HG02870 (cell line): ENCODE measurements around the gene SUSD1.
A peak's percentile ranks its signal among the peaks of the same experiment; 100 is the strongest.
"Not testable (repeated sequence)": the region's sequence is repeated elsewhere in the genome, so short reads cannot be mapped to it uniquely, and the experiment has no call there.

Experiments
- ATAC-seq: cut with Tn5 transposase; IDR thresholded peaks from one replicate; pipeline ENCODE4 v1.9.1; 2021; ENCODE audit warnings: mild to moderate bottlenecking, moderate library complexity; ENCODE audit not compliant: unreplicated experiment

Gene SUSD1

DNA sequence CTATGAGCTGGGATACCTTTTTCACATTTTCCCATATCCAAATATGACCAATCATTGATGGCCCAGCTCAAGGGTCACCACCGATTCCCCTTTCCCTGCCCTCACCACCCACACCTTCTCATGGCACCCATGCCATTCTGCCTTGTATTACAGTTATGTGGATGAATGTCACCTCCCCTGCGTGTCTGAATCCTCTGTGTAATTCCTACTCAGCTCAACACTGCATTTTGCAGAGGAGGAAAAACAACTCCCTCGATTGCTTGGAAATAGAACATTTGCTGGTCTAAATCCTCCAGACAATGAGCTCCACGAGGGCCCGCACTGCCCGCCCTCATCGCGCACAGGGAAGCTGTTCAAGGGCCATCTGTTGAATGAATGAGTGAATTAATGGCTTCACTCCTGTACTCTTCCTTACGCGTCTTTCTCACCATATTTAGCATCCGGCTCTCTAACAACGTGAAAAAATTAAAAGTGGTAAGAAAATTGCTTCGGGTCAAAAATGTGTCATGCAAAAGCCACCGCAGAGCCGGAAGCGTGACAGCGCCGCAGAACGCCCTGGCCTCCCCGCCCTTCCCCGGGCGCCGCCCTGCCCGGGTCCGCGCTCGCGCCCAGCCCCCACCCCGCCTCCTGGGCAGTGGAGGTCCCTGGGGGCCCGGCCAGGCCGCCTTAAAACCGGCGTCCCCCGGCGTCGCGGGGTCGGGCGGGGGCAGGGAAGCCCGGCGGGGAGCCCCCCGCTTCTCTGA, 704 bp downstream of the SUSD1 start:
- ATAC-seq = peak; percentile 80

DNA sequence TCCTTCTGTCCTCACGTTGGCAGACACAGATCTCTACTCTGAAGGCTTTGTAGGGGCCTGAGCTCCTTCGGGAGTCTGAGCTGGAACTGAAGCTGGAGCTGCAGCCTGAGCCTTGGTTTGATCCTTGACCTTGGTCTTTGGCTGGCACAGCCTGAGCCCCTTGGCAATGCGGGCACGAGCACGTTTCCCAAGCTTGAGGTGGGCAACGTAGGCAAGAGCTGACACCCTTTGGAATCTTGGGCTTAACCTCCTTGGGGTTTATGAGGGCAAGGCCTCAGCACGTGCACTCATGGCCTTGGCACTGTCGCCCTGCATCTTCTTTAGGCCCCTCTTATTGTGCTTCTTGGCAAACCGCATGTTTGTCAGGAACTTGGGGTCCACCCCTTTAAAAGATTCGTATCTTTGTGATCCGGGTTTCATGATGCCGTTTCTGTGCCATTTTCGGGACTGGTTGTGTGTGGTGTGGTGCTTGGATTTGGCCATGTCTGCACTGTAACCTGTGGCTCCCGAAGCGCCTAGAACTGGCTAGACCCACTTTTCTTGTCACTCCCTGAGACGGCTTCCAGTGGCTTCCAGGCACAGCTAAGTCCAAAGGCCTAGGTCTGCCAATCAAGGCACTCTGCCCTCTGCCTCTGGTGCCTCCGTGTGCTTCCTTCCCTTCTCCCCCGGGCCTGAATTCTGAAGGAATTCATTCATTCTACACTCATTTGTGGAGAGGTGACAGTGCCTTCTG, 1.4 kb downstream of the SUSD1 start:
- no peak for ATAC-seq

DNA sequence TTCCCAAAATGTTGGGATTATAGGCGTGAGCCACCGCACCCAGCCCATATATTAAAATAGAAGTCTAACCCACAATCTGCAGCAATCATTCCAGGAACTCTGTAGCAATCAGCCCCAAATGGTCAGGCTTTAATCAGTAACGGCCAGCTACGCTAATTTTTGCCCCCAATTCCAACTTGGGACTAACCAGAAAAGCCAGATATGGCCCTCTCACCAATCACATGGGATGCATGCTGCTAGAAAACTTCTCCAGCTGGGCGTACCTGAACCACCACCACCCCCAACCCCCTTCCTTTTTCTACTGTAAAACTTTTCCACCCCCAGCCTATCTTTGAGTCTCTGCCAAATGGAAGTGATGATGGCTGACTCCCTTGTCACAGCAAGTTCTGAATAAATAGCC, 4.1 kb downstream of the SUSD1 start:
- ATAC-seq = no peak

DNA sequence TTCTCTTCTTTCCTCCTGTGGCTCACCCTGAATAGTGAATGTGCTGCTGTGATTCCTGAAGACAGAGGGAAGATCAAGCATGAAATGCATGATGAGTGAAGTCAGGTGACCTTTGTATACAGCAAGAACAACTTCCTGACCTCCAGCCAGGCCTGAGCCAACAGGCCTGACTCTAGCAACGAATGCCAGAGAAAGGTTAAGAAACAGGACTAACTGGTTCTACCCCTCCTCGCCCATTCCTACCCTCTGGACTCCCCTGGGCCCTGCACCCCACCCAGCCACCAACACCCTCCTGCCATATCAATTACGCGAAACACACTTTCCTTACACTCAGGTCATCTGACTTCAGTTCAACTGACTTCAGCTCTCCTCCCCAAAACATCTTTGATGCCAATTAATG, 4.9 kb downstream of the SUSD1 start:
- ATAC-seq = no peak

DNA sequence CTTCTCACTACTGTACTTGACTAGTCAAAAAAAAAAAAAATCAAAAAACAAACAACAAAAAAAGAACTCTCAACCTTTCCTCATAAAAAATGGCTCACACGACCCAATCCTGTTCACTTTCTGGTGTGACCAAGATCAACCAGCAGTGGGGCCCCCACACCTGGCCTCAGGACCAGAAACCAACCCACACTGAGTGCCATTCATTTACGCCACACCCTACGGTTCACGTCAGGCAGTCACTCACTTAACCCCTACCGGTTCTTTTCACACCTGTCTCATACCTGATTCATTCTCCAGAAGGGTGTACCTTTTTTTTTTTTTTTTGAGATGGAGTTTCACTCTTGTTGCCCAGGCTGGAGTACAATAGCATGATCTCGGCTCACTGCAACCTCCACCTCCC, 5.7 kb downstream of the SUSD1 start:
- no peak for ATAC-seq

DNA sequence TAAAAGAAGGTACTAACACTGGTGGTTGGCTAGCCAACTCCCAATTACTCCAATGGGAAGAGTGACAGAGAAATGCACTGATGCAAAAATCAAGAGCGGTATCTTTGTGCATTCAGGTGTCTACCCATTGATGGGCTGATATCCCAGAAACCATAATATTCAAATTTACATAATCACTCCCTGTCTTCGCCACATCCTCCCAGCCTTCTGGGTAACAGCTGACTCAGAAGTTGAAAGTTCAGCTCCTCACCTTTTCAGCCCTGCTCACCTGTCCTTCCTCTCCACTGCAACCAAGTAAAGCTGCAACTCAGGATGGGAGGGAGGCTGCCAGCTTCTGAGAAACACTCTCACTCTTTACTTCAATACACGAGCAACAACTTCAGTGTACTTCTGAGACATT, 6.9 kb downstream of the SUSD1 start:
- no peak for ATAC-seq

DNA sequence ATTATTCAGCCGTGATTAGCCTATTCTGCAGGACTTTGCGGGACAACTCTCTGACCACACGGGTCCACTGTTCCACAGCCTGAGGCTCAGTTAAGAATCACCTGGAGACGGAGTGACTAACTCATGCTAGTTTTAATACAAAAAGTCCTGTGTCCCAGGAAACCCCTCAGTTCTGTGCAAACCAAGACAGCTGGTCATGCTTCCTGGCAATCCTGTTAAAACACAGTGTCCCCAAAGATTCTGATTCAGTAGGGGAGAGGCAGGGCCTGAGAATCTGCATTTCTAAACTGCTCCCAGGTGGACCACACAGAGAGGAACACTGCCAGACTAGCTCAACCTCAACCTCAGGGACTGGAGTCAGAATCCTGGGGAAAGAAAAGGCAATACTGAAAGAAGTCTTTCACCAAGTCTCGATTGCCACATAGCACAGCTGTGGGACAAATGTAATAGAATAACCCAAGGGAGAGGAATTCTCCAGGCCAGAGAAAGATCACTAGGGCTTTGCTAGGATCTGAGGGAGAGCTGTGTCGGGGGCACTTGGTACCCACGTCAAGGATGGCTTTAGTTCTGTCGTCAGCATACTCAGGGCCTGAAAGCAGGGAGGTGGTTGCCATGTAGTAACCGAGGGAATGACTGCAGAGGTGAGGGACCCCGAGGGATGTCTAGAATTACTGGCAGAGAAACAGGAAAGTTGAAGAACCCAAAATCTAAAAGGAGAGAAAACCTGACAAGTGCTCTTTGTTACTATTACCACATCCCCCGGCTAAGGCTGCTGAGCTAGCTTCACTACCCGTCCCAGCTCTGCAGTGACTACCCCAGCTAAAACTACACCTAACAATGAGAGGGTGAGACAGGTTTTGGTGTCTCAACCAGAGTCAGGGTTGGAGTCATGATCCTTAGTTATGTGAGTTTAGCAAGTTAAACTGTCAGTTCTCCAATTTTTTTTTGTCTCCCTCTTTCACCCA, 8.6 kb downstream of the SUSD1 start:
- no peak for ATAC-seq

DNA sequence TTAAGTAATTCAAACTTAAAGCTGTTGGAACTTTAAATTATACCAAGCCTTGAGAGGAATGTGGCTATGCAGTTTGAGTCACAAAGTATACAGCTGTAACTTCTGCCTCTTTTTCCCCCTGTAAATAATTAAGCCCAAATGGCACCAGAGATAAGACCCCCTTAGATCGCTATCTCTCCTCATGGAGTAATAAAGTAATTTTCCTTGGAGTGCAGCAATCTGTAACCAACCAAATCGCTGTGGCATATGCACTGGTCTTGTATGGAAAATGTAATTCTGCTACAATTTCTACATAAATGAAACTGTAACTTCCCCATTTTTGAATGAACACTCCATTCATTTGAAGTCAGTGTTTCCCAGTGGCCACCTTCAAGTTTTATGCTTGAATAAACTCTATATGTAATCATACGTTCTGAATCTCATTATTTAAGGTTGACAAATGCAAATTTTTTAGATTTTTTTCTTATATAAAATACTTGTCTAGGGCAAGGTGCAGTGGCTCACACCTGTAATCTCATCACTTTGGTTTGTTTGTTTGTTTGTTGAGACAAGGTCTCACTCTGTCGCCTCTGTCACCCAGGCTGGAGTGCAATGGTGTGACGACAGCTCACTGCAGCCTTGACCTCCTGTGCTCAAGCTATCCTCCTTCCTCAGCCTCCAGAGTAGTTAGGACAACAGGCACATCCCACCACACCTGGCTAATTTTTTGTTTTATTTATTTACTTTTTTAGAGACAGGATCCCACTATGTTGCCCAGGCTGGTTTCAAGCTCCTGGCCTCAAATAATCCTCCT, 12.3 kb downstream of the SUSD1 start:
- ATAC-seq = no peak

DNA sequence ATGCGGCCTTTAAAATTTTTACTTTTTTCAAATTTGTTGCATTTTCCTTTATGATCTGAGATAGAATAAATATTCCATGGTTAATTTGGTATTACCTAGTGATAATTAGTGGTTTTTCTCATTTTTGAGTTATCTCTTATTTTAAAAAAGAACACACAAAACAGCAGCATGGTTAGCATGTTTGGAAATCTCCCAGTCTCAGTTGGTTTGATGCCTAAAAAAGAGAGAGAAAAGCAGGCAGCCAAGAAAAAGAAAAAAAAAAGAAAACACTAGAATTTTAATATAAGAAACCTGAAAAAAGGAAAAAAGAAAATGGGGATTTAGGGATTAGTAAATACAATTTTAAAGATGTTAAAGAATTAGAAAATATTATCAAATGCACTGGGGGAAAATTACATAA, 15.3 kb downstream of the SUSD1 start:
- ATAC-seq = no peak

DNA sequence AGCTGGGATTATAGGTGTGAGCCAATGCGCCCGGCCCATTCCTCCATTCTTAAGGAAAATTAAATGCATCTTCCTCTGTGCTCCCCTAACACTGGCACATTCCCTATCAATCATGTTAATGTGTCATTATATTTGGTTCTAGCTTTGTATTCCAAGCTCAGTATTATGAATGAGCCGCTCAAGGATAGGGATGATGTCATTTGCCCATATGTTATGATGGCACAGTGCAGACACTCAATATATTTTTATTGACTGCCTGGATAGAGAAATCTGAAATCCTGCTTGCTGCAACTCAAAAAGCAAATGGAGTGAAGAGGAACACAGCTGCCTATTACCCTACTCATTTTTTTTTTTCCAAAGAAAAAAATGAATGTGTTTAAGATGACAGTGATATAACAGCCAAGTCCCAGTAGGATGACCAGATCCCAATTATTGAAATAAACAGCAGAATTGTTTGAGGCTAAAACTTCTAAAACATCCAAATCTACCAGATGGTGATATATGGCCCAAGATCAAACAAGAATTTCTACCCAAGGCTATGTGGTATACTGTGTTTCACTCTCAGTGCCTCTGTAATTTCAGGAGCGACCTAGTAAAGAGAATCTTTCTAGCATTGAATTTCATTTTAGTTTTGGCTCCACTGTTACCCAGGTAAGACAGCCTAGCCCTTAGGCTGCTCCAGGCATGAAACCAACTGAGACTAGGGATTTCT, 16.3 kb downstream of the SUSD1 start:
- ATAC-seq = no peak

DNA sequence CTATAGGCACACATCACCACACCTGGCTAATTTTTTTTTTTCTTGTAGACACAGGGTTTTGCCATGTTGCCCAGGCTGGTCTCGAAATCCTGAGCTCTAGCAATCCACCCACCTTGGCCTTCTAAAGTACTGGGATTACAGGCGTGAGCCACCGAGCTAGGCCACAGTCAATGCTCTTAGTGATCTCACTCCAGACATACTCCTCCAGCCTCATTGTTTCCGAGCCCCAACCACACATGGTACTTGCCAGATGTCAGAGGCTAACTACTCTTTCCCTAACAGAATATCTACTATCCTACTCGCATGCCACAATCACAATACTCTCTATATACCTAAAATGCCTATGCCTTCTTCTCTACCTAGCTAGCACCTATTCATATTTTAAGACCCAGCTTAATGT, 17.1 kb downstream of the SUSD1 start:
- no peak for ATAC-seq

DNA sequence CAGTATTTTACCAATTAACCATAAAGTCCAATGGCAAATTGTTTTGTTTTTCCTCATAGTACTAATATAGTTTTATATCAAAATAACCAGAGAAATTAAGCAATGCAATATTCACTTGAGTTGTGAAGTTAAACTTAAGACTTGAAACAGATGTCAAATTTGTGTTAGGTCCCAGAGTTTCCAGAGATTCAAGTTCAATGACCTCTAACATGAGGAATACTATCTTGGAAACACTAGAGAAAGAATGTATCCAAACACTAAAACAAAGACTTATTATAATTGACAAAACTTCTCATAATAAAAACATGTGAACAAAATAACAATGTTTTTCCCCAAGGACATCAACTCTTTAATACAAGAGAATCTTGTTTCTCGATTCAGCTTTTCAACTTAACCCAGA, 18.0 kb downstream of the SUSD1 start:
- ATAC-seq = no peak

DNA sequence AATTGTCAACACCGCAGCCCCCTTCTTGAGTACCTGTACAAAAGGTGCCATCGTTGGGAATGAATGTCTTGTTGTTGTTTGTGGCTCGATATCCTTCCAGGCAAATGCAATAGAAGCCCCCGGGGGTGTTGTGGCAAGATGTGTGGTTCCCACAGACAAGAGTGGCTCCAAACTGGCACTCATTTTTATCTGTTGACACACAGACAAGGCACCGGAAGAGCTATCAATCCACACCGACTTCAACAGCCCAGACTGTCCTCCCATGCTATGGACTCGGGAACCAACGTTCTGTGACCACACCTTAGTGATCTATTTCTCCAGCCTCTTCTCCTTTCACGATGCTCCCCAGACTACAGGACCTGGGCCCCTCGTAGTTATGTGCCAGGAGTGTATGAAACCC, 25.9 kb downstream of the SUSD1 start:
- no peak for ATAC-seq

DNA sequence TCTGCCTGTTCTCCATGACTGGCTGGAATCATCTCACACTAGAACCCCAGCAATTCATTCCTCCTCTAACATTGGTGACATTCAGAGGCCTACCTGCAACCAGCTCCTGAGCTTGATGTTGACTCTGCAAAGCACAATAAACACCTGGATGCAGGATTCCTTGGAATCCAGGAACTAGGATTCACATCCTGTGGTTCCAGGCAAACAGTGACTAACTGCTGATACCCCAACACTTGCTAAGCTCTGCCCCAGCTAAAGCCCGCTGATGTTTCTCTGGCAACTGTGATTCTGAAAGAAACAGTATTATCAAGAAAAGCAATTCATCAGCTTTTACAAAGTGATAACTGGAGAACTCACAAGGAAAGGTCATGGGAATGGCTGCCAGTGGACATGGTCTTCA, 29.2 kb downstream of the SUSD1 start:
- ATAC-seq = no peak

DNA sequence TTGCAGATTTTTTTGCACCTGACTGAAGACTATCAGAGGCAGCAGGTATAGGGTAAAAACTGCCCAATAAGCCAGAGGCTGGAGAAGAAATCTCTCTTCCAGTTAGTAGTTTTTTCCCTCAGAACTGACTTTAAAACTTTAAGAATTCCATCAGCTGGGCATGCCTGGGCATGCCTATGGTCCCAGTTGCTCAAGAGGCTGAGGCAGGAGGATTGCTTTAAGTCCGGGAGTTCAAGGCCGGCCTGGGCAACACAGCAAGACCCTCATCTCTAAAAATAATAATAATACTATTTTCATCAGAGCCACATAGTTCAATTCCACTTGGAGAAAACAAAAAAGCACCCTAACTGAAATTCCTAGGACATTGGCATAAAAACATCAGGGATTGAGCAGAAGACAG, 30.3 kb downstream of the SUSD1 start:
- no peak for ATAC-seq

DNA sequence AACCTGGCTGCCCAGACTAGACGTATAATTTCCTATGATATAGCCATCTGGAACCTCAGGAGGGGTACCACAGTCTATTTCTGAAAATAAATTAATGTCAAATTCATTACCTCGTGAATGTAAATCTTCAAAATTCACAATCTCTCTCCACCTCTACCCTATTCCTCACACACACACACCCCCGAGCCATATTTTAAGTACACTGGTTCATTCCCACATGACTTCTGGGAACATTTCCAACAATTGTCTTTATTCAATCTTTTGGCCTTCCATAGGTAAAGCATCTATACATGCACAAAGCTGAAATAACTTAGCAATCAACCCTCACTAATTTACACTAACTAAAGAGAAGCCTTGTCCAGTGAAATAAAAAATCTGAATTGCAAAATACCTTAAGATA, 32.7 kb downstream of the SUSD1 start:
- ATAC-seq = no peak

DNA sequence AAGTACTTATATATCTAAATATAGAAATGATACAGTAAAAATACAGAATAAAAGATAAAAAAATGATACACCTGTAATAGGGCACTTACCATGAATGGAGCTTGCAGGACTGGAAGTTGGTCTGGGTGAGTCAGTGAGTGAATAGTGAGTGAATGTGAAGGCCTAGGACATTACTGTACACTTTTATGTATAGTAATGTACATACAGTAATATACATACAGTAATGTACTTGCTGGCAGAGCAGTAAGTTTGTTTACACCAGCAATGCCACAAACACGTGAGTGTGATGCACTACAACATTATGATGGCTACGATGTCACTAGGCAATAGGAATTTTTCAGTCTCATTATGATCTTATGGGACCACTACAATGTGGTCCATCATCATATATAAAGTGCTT, 34.2 kb downstream of the SUSD1 start:
- ATAC-seq = no peak

DNA sequence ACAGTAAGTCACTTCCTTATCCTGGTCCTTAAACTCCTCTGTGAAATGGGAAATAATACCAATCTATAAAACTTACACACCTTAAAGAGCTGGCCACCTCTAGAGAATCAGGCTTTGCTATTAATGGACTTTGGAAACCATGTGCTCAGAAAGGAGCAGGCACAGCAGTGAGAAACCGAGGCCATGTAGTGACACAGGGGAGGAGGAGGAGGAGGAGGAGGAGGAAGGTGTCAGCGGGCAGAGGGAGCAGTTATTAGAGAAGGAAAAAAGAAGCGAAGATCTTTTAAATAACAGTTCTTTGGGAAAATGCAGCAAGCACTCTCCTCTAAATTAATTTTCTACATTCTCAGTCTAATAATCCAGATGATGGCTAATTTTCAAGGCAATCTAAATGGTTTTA, 38.0 kb downstream of the SUSD1 start:
- ATAC-seq = no peak

DNA sequence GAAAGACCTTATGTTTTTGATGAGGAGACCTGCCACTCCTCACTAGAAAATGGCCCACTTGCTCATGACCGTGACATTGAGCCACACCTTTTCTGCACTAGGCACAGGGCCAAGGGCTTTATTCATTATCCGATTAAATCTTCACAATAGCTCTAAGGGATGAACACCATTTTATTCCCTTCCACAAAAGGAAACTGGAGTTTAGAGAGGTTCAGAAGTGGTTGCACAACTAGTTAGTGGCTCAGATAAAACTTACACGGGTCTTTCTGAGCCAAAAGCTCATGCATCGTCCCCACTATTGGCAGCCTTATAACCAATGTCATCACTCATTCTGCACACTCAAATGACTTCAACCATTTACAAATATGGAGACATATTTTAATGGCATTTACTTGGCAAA, 39.4 kb downstream of the SUSD1 start:
- ATAC-seq = no peak

DNA sequence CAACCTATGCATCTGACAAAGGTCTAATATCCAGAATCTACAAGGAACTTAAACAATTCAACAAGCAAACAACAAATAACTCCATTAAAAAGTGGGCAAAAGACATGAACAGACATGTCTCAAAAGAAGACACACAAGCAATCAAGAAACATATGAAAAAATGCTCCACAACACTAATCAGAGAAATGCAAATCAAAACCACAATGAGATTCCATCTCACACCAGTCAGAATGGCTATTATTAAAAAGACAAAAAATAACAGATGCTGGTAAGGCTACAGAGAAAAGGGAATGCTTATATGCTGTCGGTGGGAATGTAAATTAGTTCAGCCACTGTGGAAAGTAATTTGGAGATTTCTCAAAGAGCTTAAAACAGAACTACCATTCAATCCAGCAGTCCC, 41.3 kb downstream of the SUSD1 start:
- not testable (repeated sequence) for ATAC-seq
